WERI-Rb-1 (cell line): ENCODE measurements around the gene RERE.

ENCODE experiments used
- DNase-seq: peaks from one replicate; pipeline ENCODE4 v3.0.0-alpha.2; 2020
- H3K27ac ChIP-seq: fragments of 250-450 bp; sonication (Bioruptor Pico); 2 replicates; pipeline ENCODE4 v1.5.1; 2020; ENCODE audit warnings: mild to moderate bottlenecking, moderate library complexity
- H3K27me3 ChIP-seq: fragments of 250-450 bp; sonication (Bioruptor Pico); 2 replicates; pipeline ENCODE4 v1.5.1; 2021; ENCODE audit warnings: mild to moderate bottlenecking, low read depth, moderate library complexity; ENCODE audit not compliant: insufficient read depth, severe bottlenecking
- H3K36me3 ChIP-seq: fragments of 250-450 bp; sonication (Bioruptor Pico); 2 replicates; pipeline ENCODE4 v1.5.1; 2020; ENCODE audit warnings: mild to moderate bottlenecking, moderate library complexity
- H3K4me3 ChIP-seq: 2 replicates; pipeline ENCODE4 v1.5.1; 2011; ENCODE audit warnings: low read depth, mild to moderate bottlenecking, control low read depth, low read length
- H3K9me3 ChIP-seq: fragments of 250-450 bp; sonication (Bioruptor Pico); 2 replicates; pipeline ENCODE4 v1.5.1; 2021; ENCODE audit warnings: mild to moderate bottlenecking, moderate library complexity; ENCODE audit not compliant: severe bottlenecking
- CTCF ChIP-seq: IDR thresholded peaks from 2 replicates; pipeline ENCODE4 v1.5.1; 2011; ENCODE audit warnings: low read depth, mild to moderate bottlenecking, control low read depth, inconsistent platforms, low read length

Gene RERE

GRCh38 chr1:8423692-8424538 lies 393.5 kb downstream of the RERE start:
- Histone ChIP-seq H3K9me3 (no peaks in the 10 kb centered on the region), H3K4me3 (peak overlapping the region; percentile 76), H3K27me3 (no peaks in the 10 kb centered on the region), H3K36me3 (peaks cover 43% of the 10 kb centered on the region), H3K27ac (peak overlapping the region; percentile 91)
- TF ChIP-seq CTCF: no peak
- peak; percentile 92 for DNase-seq

- Histone ChIP-seq H3K27ac (peak overlapping the region; percentile 83), H3K36me3 (peaks cover 50% of the 10 kb centered on the region), H3K27me3 (no peaks in the 10 kb centered on the region), H3K9me3 (no peaks in the 10 kb centered on the region), H3K4me3 (peak overlapping the region; percentile 76)
- no peak for TF ChIP-seq CTCF
- peak; percentile 33 for DNase-seq
Measured at GRCh38 chr1:8423269-8423691, 394.2 kb downstream of the RERE start.

- Histone ChIP-seq H3K27ac (peak overlapping the region; percentile 83), H3K9me3 (no peaks in the 10 kb centered on the region), H3K36me3 (peaks cover 56% of the 10 kb centered on the region), H3K27me3 (no peaks in the 10 kb centered on the region), H3K4me3 (peak overlapping the region; percentile 76)
- TF ChIP-seq CTCF: no peak
- peak; percentile 21 for DNase-seq
Measured at GRCh38 chr1:8422510-8423268, 394.8 kb downstream of the RERE start.

- H3K9me3 ChIP-seq: no peaks in the 10 kb centered on the region
- peak overlapping the region; percentile 76 for H3K4me3 ChIP-seq
- H3K27ac ChIP-seq: peak overlapping the region; percentile 83
- H3K36me3 ChIP-seq: peaks cover 63% of the 10 kb centered on the region
- no peak for TF ChIP-seq CTCF
- H3K27me3 ChIP-seq: no peaks in the 10 kb centered on the region
- peak; percentile 70 for DNase-seq
Measured at GRCh38 chr1:8421721-8422120, 395.7 kb downstream of the RERE start.

GRCh38 chr1:8420318-8420717 lies 397.1 kb downstream of the RERE start:
- no peak for DNase-seq
- H3K27ac ChIP-seq: no peak overlapping the region
- no peak for TF ChIP-seq CTCF
- peaks cover 72% of the 10 kb centered on the region for H3K36me3 ChIP-seq
- no peaks in the 10 kb centered on the region for H3K27me3 ChIP-seq
- no peaks in the 10 kb centered on the region for H3K9me3 ChIP-seq
- no peak overlapping the region for H3K4me3 ChIP-seq
